M059J (cell line): Measurements from ENCODE around the gene G6PC3. TPM values are rescaled to one million over a fixed set of nuclear protein-coding genes. Genes with fewer than 3 reads are reported as not detected.
"Not testable (repeated sequence)": the region's sequence is repeated elsewhere in the genome, so short reads cannot be mapped to it uniquely, and the experiment has no call there.

ENCODE experiments used
- DNase-seq: peaks from one replicate; pipeline ENCODE4 v3.0.0-alpha.2; 2012; ENCODE audit warnings: low read depth
- total RNA-seq: library from RNA; depleted of rRNA; stranded (reverse); fragments of >200 nt; shearing (Covaris generic); gene quantifications from 2 replicates; pipeline ENCODE4 v1.2.3, GENCODE V29; 2014

Gene G6PC3
- total RNA-seq, 1 experiment from 2014 or later, result 66.4 TPM

- peak; percentile 42 for DNase-seq
Observed at GRCh38 chr17:44083250-44083849, 12.8 kb downstream of the G6PC3 start.

GRCh38 chr17:44084131-44084538, 13.6 kb downstream of the G6PC3 start:
- no peak for DNase-seq

GRCh38 chr17:44084921-44085320, 14.4 kb downstream of the G6PC3 start:
- no peak for DNase-seq

- DNase-seq, result no peak
Observed at GRCh38 chr17:44085908-44086307, 15.4 kb downstream of the G6PC3 start.

GRCh38 chr17:44086364-44087311, 16.1 kb downstream of the G6PC3 start:
- DNase-seq, result peak; percentile 94

- no peak for DNase-seq
Observed at GRCh38 chr17:44087319-44087718, 16.8 kb downstream of the G6PC3 start.

GRCh38 chr17:44088254-44088653, 17.7 kb downstream of the G6PC3 start:
- no peak for DNase-seq

- DNase-seq, result no peak
Observed at GRCh38 chr17:44091200-44091997, 20.9 kb downstream of the G6PC3 start.

- DNase-seq, result no peak
Observed at GRCh38 chr17:44092051-44092450, 21.5 kb downstream of the G6PC3 start.

- no peak for DNase-seq
Observed at GRCh38 chr17:44093231-44093900, 22.8 kb downstream of the G6PC3 start.

- DNase-seq, result no peak
Observed at GRCh38 chr17:44094701-44095387, 24.3 kb downstream of the G6PC3 start.

GRCh38 chr17:44095388-44095646, 24.8 kb downstream of the G6PC3 start:
- no peak for DNase-seq

- DNase-seq, result peak; percentile 97
Observed at GRCh38 chr17:44095647-44096496, 25.3 kb downstream of the G6PC3 start.

- DNase-seq, result peak; percentile 87
Observed at GRCh38 chr17:44097110-44097958, 26.8 kb downstream of the G6PC3 start.

GRCh38 chr17:44101858-44102257, 31.3 kb downstream of the G6PC3 start:
- DNase-seq, result not testable (repeated sequence)

GRCh38 chr17:44102849-44103622, 32.5 kb downstream of the G6PC3 start:
- DNase-seq, result no peak

- DNase-seq, result no peak
Observed at GRCh38 chr17:44105483-44105882, 34.9 kb downstream of the G6PC3 start.

- no peak for DNase-seq
Observed at GRCh38 chr17:44105941-44106340, 35.4 kb downstream of the G6PC3 start.

GRCh38 chr17:44106801-44107200, 36.3 kb downstream of the G6PC3 start:
- DNase-seq, result no peak
